ENCODE data around the gene ICAM3. TPM values are rescaled to one million over a fixed set of nuclear protein-coding genes. Genes with fewer than 3 reads are reported as not detected.

Gene ICAM3
- total RNA-seq, 2 donors from 2014 or later = 91.9 to 154 TPM

GRCh38 chr19:10335352-10335985, 4.0 kb downstream of the ICAM3 start:
- no peak overlapping the region for H3K27ac Mint-ChIP-seq
- DNase-seq (ENCODE audit: low spot score) (peak; percentile 59), ATAC-seq (no peak)
- H3K9me3 Mint-ChIP-seq = no peaks in the 10 kb centered on the region
- peaks cover 36 to 37% of the 10 kb centered on the region in 2 donors for H3K4me1 Mint-ChIP-seq (ENCODE audit: low read depth in 2 of 2)
- no peak overlapping the region for H3K4me3 Mint-ChIP-seq
- no peaks in the 10 kb centered on the region for H3K27me3 Mint-ChIP-seq
- H3K36me3 Mint-ChIP-seq = no peaks in the 10 kb centered on the region

- peaks cover 33 to 35% of the 10 kb centered on the region in 2 donors for H3K4me1 Mint-ChIP-seq (ENCODE audit: low read depth in 2 of 2)
- DNase-seq (ENCODE audit: low spot score) = peak; percentile 56
Measured at GRCh38 chr19:10334588-10335351, 4.7 kb downstream of the ICAM3 start.

GRCh38 chr19:10333758-10334587, 5.5 kb downstream of the ICAM3 start:
- Mint-ChIP-seq H3K9me3 (no peaks in the 10 kb centered on the region), H3K36me3 (no peaks in the 10 kb centered on the region), H3K4me1 (ENCODE audit: low read depth in 2 of 2) (peaks cover 25 to 27% of the 10 kb centered on the region in 2 donors), H3K4me3 (peak overlapping the region; percentile 96), H3K27ac (peak overlapping the region; percentile 93 to 95), H3K27me3 (no peaks in the 10 kb centered on the region)
- no peak for ATAC-seq
- peak; percentile 41 for DNase-seq (ENCODE audit: low spot score)

More at GRCh38 chr19:10334588-10335351, 4.7 kb downstream of the ICAM3 start:
- H3K36me3 Mint-ChIP-seq = no peaks in the 10 kb centered on the region
- no peaks in the 10 kb centered on the region for H3K9me3 Mint-ChIP-seq
- no peak overlapping the region for H3K27ac Mint-ChIP-seq
- no peak for ATAC-seq
- H3K4me3 Mint-ChIP-seq = peak overlapping the region; percentile 96
- no peaks in the 10 kb centered on the region for H3K27me3 Mint-ChIP-seq

GRCh38 chr19:10332965-10333757, 6.3 kb downstream of the ICAM3 start, which contains the start of gene RAVER1:
RAVER1 (minus strand) TSS chr19:10333529; CDS start chr19:10333507, 22 bp downstream.
- peak within 1 kb of the TSS; percentile 96 for H3K4me3 Mint-ChIP-seq
- H3K27ac Mint-ChIP-seq = peak within 1 kb of the TSS; percentile 93 to 95
- H3K9me3 Mint-ChIP-seq = no peaks in the 10 kb centered on the region
- peaks cover 17 to 18% of the 10 kb centered on the region in 2 donors for H3K4me1 Mint-ChIP-seq (ENCODE audit: low read depth in 2 of 2)
- no peaks in the 10 kb centered on the region for H3K36me3 Mint-ChIP-seq
- H3K27me3 Mint-ChIP-seq = no peaks in the 10 kb centered on the region
- peak; percentile 98 for ATAC-seq
- DNase-seq (ENCODE audit: low spot score) = peak; percentile 98

GRCh38 chr19:10332158-10332964, 7.1 kb downstream of the ICAM3 start:
- H3K36me3 Mint-ChIP-seq = no peaks in the 10 kb centered on the region
- peaks cover 17 to 18% of the 10 kb centered on the region in 2 donors for H3K4me1 Mint-ChIP-seq (ENCODE audit: low read depth in 2 of 2)
- peak; percentile 39 for DNase-seq (ENCODE audit: low spot score)
- H3K27me3 Mint-ChIP-seq = no peaks in the 10 kb centered on the region
- H3K4me3 Mint-ChIP-seq = peak overlapping the region; percentile 96
- H3K27ac Mint-ChIP-seq = peak overlapping the region; percentile 93 to 95
- peak in 1 of 2 donors; percentile 2 for ATAC-seq
- no peaks in the 10 kb centered on the region for H3K9me3 Mint-ChIP-seq

- no peaks in the 10 kb centered on the region for H3K36me3 Mint-ChIP-seq
- peak; percentile 5 for DNase-seq (ENCODE audit: low spot score)
- H3K4me1 Mint-ChIP-seq (ENCODE audit: low read depth in 2 of 2) = peaks cover 17 to 18% of the 10 kb centered on the region in 2 donors
- H3K9me3 Mint-ChIP-seq = no peaks in the 10 kb centered on the region
- no peak overlapping the region for H3K27ac Mint-ChIP-seq
- no peak for ATAC-seq
- H3K4me3 Mint-ChIP-seq = no peak overlapping the region
- no peaks in the 10 kb centered on the region for H3K27me3 Mint-ChIP-seq
Measured at GRCh38 chr19:10329555-10329954, 9.9 kb downstream of the ICAM3 start.

- Mint-ChIP-seq H3K27ac (no peak overlapping the region), H3K27me3 (no peaks in the 10 kb centered on the region), H3K9me3 (no peaks in the 10 kb centered on the region), H3K36me3 (no peaks in the 10 kb centered on the region), H3K4me3 (no peak overlapping the region), H3K4me1 (ENCODE audit: low read depth in 2 of 2) (peaks cover 11 to 15% of the 10 kb centered on the region in 2 donors)
- ATAC-seq (no peak), DNase-seq (ENCODE audit: low spot score) (peak; percentile 58)
Measured at GRCh38 chr19:10328558-10329429, 10.6 kb downstream of the ICAM3 start.

GRCh38 chr19:10327793-10328192, 11.6 kb downstream of the ICAM3 start:
- DNase-seq (ENCODE audit: low spot score) (peak; percentile 12), ATAC-seq (no peak)
- Mint-ChIP-seq H3K27ac (no peak overlapping the region), H3K9me3 (no peaks in the 10 kb centered on the region), H3K4me1 (ENCODE audit: low read depth in 2 of 2) (peaks cover 6% of the 10 kb centered on the region in 2 donors), H3K27me3 (no peaks in the 10 kb centered on the region), H3K36me3 (no peaks in the 10 kb centered on the region), H3K4me3 (no peak overlapping the region)

- Mint-ChIP-seq H3K27ac (no peak overlapping the region), H3K4me3 (no peak overlapping the region), H3K4me1 (ENCODE audit: low read depth in 2 of 2) (peaks cover 0 to 2% of the 10 kb centered on the region in 2 donors), H3K36me3 (peaks cover 6% of the 10 kb centered on the region), H3K27me3 (no peaks in the 10 kb centered on the region), H3K9me3 (no peaks in the 10 kb centered on the region)
- DNase-seq (ENCODE audit: low spot score) = no peak
- ATAC-seq = no peak
Measured at GRCh38 chr19:10325732-10326131, 13.7 kb downstream of the ICAM3 start.

GRCh38 chr19:10321874-10322835, 17.3 kb downstream of the ICAM3 start:
- ATAC-seq = no peak
- Mint-ChIP-seq H3K36me3 (peaks cover 12% of the 10 kb centered on the region), H3K4me1 (ENCODE audit: low read depth in 2 of 2) (peaks cover 0 to 2% of the 10 kb centered on the region in 2 donors), H3K4me3 (no peak overlapping the region), H3K27me3 (no peaks in the 10 kb centered on the region), H3K27ac (no peak overlapping the region), H3K9me3 (no peaks in the 10 kb centered on the region)
- DNase-seq (ENCODE audit: low spot score) = no peak

- no peak overlapping the region for H3K27ac Mint-ChIP-seq
- H3K27me3 Mint-ChIP-seq = no peaks in the 10 kb centered on the region
- H3K36me3 Mint-ChIP-seq = peaks cover 12% of the 10 kb centered on the region
- H3K9me3 Mint-ChIP-seq = no peaks in the 10 kb centered on the region
- peak in 1 of 2 donors; percentile 33 for ATAC-seq
- DNase-seq (ENCODE audit: low spot score) = no peak
- H3K4me3 Mint-ChIP-seq = no peak overlapping the region
- H3K4me1 Mint-ChIP-seq (ENCODE audit: low read depth in 2 of 2) = peaks cover 0 to 2% of the 10 kb centered on the region in 2 donors
Measured at GRCh38 chr19:10321417-10321797, 18.0 kb downstream of the ICAM3 start.
